HTERT RPE-1 (cell line): ENCODE results near the gene DDX56.
"Not testable (repeated sequence)": the region's sequence is repeated elsewhere in the genome, so short reads cannot be mapped to it uniquely, and the experiment has no call there.

Experiments used
- in situ Hi-C: fragments of 300-500 bp; cut with MboI; formaldehyde crosslinking; loops from 4 replicates; pipeline ENCODE4 v1.14.3; 2020; ENCODE audit warnings: low sequenced_read_pairs

The DDX56 gene

DNA sequence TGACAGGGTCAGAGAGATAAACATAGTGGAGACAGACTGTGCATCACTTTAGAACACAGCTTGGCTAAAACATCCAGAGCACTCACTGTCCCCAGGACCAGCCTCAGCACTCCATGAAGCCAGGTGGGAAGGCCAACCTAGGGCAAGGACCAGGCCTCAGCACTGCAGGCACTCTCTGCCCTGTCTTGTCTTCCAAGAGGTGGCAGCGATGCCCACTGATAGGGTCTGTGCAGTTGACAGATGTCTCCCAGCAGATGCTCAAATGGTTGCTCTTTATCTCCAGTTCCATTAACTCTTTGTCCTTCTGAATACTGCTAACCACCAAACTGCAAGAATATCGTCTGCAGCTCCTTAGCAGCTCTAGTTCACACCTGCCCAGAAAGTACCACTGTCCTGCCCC, 9.1 kb downstream of the DDX56 start:
- in situ Hi-C loops = no loop called here

GRCh38 chr7:44563171-44563679, 10.5 kb downstream of the DDX56 start:
- in situ Hi-C loops = no loop called here

DNA sequence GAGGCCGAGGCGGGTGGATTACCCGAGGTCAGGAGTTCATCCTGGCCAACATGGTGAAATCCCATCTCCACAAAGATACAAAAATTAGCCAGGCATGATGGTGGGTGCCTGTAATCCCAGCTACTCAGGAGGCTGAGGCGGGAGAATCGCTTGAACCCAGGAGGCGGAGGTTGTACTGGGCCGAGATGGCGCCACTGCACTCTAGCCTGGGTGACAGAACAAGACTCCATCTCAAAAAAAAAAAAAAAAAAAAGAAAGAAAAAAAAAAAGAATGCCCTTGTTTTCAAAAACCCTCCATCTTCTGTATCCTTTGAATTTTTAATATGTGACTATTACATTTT, 11.1 kb downstream of the DDX56 start:
- in situ Hi-C loops = not testable (repeated sequence)

DNA sequence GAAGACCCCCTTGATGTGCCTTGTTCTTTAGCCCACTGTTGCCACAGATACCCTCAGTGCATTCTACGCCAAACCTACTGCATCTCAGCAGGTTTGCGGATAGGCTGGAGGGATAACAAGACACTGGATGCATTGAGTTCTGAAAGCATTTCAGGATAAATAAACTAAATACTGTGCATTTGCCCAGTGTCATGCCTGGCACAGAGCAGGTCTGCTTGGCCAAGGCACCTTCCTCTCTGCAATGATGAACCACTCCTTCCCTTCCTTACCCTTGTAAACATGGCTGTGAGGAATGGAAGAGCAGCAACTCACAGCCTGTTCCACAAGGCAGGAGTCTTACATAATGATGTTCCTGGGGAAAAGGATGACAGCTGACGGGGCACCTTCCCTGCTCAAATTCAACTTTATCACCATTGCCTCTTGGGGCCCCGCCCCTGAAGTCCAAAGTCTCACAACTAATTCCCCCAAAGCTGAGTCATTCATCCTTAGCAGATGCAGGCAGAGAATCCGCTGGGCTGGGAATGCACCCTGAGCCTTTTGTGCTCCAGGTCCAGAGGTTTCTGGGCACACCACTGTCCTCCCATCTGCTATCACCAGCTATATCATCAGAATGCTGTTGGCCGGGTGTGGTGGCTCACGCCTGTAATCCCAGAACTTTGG, 11.6 kb downstream of the DDX56 start:
- in situ Hi-C loops = no loop called here

- in situ Hi-C loops = no loop called here
Observed at GRCh38 chr7:44561481-44561880, 12.2 kb downstream of the DDX56 start.

GRCh38 chr7:44559485-44559884, 14.2 kb downstream of the DDX56 start:
- in situ Hi-C loops = no loop called here

GRCh38 chr7:44557485-44557884, 16.2 kb downstream of the DDX56 start:
- in situ Hi-C loops = no loop called here

DNA sequence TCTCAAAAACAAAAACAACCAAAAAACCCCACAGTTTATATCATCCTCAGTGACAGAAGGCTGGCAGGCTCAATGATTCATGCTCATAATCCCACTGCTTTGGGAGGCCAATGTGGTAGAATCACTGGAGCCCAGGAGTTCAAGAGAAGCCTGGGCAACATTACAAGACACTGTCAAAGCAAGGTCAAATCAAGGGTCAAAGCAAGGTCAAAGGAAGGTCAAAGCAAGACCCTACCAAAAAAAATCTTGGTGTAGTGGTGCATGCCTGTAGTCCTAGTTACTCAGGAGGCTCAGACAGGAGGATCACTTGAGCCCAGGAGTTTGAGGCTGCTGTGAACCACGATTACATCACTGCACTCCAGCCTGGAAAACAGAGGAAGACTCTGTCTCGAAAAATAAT, 18.4 kb downstream of the DDX56 start:
- in situ Hi-C loops = no loop called here

GRCh38 chr7:44552473-44553005, 21.2 kb downstream of the DDX56 start:
- in situ Hi-C loops = not testable (repeated sequence)

DNA sequence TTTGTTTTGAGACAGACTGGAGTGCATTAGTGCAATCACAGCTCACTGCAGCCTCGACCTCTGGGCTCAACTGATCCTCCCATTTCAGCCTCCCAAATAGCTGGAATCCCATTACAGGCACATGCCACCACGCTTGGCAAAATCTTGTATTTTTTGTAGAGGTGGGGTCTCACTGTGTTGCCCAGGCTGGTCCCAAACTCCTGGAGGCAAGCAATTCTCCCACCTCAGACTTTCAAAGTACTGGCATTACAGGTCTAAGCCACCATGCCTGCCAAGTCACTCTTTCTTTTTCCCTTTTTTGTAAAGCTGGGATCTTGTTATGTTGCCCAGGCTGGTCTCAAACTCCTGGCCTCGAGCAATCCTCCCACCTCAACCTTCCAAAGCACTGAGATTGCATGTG, 24.3 kb downstream of the DDX56 start:
- in situ Hi-C loops = no loop called here

- in situ Hi-C loops = no loop called here
Observed at GRCh38 chr7:44548893-44549292, 24.8 kb downstream of the DDX56 start.

- in situ Hi-C loops = no loop called here
Observed at GRCh38 chr7:44547536-44548231, 26.0 kb downstream of the DDX56 start.

- in situ Hi-C loops = no loop called here
Observed at GRCh38 chr7:44541876-44542610, 31.7 kb downstream of the DDX56 start.

DNA sequence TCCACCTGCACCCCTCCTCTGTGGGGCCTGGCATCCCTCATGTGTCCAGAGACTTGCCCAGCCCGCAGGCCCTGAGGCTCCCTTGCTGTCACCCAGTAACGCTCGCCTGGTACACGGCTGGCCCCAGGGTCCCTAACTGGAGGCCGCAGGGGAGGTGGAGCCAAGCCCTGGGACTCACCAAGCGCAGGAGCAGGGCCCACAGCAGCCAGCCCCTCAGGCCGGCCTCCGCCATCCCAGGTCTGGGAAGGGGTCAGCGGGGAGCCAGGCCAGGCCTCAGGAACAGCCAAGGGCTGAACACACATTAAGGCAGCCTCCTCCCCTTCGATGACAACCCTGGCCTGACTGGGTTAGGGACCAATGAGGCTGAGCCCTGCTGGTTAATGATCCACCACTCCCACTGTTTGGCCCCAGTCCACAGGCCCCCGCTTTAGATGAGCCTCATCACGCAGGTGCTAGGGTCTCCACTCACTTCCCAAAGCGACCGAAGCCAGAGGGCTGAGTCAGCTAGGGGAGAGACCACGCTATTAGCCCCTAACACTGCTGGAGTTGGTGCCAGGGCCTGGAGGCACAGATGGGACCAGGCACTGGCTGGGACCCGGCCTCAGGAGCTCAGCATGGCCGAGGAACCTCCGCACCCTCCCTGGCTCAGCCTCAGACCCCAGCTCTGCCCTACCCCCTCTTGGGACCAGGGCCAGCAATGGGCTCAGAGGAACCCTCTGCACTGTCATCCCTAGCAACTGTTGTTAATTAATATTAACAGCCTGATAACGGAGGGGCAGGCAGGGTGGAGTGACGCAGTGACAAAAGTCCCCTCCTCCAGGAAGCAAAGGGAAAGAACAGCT, 32.5 kb downstream of the DDX56 start, which contains the start of gene NPC1L1:
NPC1L1 (minus strand) TSS at position 303 of the 842 bp plus-strand sequence; CDS start at position 232, 71 bp downstream.
- in situ Hi-C loops = no loop called here

- in situ Hi-C loops = no loop called here
Observed at GRCh38 chr7:44540592-44541027, 33.1 kb downstream of the DDX56 start.

DNA sequence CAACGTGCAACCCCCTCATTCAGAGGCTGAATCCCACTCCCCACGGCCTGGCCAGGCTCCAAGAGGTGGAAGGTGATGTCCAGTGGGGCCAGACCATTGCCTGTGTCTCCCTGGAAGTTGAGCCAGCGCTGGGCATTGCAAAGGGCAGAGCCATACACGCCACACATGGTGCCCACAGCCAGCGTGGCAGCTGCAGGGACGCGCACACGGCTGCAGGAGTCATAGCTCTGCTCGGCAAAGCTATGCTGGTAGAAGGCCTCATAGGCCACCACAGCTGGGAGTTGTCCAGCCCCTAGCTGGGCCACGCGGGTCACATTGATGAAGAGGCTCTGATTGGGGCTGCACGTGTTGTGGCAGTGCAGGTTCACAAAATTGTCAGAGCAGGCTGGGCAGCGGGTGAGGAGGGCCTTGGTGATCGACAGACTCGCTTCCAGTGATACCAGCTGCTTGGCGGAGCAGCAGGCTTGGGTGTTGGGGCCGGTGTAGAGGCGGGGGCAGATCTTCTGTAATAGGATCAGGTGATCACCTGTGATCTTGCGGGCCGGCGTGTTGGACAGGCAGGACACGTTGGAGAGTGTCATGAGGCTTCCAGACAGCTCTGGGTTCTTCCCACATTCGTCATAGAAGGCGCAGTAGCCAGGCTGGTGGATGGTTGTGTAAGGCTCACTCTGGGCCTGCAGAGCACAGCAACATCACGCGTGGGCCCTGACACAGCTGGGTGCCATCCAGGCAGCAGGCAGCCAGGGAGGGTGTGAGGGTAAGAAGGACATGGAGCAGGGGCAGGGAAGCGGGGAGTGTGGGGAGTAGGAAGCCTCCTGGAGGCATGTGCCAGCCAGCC, 33.8 kb downstream of the DDX56 start:
- in situ Hi-C loops = no loop called here

GRCh38 chr7:44538798-44539668, 34.7 kb downstream of the DDX56 start:
- in situ Hi-C loops = no loop called here

DNA sequence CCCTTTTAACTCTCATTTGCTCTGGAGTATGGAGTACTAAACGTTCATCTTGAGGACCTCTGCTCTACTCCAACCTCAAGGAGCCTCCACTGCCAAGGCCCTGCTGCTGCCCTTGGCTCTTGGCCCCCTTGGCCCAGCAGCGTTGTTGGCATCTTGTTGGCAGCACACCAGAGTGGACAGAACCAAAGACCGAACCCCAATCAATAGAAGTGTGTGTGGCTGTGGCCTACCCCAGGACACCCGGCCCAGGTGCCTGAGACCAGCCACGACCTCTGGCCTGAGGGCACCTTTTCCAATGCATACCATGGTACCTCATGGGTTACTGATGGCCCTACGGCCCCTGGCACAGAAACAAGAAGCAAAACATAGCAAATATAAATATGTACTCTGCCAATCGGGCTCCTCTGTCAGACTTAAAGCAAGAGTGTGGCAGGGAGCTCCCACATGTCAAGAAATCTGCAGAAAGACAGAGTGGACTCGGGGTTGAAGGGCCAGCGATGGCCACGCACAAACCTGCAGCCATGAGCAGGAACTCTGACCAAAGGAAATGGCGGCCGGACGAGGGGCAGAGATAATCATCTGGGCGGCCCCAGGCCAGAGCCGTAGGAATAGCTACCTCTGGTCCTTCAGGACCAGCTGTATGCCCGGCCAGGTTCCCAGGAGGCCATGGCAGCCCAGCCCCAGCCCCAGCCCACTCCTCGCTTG, 35.5 kb downstream of the DDX56 start:
- in situ Hi-C loops = no loop called here
